GM19351 (cell line): ENCODE results near the gene FYCO1.
"Not testable (repeated sequence)": the region's sequence is repeated elsewhere in the genome, so short reads cannot be mapped to it uniquely, and the experiment has no call there.

Experiments
- ATAC-seq: cut with Tn5 transposase; IDR thresholded peaks from one replicate; pipeline ENCODE4 v1.9.1; 2021; ENCODE audit warnings: mild to moderate bottlenecking, moderate library complexity; ENCODE audit not compliant: unreplicated experiment

FYCO1 gene

DNA sequence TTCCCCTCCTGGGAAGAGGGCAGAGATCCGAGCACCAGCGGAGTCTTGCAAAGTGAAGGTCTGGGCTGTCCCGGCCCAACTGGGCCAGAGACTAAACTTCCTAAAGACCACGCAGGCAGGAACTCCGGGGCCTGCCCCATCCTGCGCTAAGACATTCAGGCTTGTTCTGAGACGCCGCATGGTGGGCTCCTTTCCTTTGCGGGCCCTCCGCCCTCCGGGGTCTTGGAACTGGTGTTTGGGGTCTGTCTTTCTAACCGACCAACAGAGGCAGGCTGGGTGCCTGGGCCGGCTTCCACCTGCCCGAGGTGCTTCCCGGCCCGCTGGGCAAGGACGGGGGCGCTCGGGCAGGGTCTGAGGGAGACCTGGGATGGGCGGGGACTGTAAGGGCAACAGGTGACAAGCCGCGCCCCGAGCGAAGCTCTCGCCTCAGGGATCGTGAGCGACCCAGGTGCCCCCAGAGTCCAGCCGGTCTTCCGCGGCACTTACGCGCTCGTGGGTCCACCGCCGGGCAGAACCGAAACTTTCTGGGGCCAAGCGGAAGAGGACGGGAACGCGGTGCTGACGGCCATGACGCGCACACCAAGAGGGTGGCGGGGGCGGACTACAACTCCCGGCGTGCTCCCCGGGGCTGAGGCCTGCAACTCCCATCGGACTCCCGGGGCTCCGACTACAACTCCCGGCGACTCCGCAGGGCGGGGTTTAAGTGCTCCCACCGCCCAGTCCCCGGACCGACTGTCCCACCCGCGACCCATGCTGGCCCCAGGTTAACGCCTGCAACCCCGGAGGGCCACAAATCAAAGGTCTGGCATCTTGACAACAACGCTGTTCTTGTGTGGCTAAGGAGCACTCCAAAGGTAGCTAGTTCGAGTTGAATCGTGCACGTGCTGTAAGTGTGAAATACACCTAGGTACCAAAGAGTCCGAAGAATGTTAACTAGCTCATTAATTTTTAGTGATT is at the start of gene FYCO1:
FYCO1 (minus strand) TSS at position 589 of the 957 bp plus-strand sequence. CDS start 10,914 bp downstream, outside the sequence.
- peak; percentile 85 for ATAC-seq

DNA sequence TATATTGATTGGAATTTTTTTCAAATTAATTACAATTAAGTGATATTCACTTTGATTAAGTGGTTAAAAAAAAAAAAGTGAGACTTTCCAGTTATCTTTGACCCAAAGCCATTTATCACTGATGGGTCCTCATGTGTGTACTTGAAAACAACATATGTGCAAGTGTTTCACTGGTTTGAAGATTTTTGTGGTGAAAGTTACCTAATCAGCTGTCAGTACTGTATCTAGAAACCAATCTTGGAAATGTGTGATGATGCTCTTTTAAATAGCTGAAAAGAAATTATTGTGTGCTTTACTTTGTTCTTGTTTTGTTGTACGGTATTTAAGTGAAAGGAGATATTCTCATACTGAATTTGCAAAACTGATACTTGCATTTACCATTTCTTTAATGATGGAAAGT is 43.3 kb upstream of the FYCO1 start:
- ATAC-seq: no peak

DNA sequence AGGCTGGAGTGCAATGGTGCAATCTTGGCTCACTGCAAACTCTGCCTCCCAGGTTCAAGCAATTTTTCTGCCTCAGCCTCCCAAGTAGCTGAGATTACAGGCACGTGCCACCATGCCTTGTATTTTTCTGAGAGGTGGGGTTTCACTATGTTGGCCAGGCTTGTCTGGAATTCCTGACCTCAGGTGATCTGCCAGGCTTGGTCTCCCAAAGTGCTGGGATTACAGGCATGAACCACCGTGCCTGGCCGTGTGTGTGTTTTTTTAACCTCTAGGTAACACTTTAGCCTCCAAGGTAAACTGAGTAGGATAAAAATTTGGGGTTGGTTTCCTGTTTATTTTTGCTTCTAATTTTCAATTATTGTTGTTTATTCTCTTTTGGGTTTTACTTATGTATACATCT is 42.4 kb upstream of the FYCO1 start:
- ATAC-seq: not testable (repeated sequence)

GRCh38 chr3:46036191-46036590 is 40.6 kb upstream of the FYCO1 start:
- no peak for ATAC-seq

DNA sequence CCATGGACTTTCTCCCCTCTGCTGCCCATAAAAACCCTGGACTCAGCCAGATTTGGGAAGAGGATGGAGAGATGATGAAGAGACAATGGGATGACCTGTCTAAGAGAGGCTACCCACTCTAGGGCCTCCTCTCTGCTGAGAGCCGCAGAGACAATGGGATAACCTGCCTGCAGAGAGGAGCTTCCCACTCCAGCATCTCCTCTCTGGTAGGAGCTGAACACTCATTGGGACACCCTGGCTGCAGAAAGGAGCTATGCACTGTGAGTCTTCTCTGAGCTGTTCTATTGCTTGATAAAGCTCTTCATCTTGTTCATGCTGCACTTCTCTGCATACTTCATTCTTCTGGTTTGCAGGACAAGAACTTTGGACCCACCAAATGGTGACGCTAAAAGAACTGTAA is 36.1 kb upstream of the FYCO1 start:
- no peak for ATAC-seq

DNA sequence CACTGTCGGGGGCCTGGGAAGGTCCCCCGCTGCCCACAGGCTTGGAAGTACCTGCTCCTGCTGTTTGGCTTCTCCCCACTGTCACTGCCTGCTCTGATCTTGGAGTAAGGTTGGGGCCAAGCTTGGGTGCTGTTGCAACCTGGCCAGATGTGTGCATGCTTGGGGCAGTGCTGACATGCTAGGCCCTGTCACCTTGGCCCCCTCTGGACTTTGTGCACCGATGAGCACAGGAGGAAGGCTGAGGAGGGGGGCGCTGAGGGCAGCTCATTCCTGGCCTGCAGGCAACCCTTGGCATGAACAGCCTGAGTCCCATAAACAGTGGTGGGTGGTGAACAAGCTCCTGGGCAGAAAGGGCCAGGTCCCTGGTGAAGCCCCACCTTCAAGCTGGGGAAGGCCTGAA is 35.6 kb upstream of the FYCO1 start:
- no peak for ATAC-seq

GRCh38 chr3:46030626-46031025 is 35.0 kb upstream of the FYCO1 start:
- ATAC-seq: no peak

DNA sequence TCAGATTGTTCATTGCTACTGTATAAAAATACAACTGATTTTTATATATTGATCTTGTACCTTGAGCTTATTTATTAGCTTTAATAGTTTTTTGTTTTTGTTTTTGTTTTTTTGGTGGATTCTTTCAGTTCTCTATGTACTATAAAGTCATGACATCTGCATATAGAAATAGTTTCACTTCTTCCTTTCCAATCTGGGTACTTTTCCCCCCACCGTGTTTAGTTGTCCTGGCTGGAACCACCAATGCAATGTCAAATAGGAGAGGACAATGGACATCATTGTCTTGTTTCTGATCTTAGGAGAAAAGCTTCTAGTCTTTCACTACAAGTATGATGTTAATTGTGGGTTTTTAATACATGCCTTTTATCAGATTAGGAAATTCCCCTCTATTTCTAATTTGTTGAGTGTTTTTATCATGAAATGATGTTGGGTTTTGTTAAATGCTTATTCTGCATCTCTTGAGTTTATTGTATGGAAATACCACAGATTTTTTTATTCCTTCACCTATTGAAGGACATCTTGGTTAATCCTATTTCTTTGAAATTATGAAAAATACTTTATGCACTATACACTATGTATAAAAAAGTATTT is 34.4 kb upstream of the FYCO1 start:
- no peak for ATAC-seq

GRCh38 chr3:46027736-46028397 is 32.2 kb upstream of the FYCO1 start:
- ATAC-seq: no peak

DNA sequence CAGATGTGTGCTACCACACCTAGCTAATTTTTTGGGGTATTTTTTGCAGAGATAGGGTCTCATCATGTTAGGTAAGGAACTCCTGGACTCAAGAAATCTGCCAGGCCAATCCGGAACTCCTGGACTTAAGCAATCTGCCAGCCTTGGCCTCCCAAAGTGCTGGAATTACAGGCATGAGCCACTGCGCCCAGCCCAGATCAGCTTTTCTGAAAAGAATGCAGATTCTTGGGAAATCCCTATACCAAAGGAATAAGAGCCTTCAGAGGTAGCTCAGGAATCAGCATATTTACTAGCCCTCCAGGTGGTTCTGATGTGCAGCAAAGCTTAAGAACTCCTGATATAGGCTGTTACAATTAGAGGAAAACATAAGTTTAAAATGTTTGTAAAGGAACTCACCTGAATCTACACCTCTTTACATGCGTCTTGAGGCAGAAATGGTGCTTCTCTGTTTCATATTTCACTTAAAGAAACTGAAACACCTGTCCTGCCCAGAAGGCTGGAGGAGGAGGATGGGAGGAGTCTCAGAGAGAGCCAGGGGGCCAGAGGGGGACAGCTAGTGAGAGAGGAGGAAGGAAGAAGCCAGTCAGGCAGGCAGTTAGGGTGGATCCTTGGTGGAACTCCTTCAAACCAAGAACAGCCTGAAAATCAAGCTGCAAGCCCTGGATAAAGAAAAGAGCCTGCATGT is 31.5 kb upstream of the FYCO1 start, which contains the start of gene XCR1:
XCR1 (minus strand) TSS at position 463 of the 685 bp plus-strand sequence. CDS start 5,536 bp downstream, outside the sequence.
- no peak for ATAC-seq

DNA sequence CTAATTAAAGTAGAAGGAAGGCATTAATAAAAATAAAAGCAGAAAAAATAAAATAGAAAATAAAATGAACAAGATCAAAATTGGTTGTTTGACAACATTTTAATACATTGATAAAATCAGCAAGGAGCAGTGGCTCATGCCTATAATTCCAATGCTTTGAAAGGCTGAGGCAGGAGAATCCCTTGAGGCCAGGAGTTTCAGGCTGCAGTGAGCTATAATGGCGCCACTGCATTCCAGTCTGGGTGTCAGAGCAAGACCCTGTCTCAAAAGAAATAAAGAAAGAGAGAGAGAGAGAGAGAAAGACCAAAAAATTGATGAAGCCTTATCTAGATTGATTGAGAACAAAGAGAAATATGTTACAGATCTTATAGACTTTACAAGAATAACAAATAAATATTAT is 29.5 kb upstream of the FYCO1 start:
- ATAC-seq: no peak

DNA sequence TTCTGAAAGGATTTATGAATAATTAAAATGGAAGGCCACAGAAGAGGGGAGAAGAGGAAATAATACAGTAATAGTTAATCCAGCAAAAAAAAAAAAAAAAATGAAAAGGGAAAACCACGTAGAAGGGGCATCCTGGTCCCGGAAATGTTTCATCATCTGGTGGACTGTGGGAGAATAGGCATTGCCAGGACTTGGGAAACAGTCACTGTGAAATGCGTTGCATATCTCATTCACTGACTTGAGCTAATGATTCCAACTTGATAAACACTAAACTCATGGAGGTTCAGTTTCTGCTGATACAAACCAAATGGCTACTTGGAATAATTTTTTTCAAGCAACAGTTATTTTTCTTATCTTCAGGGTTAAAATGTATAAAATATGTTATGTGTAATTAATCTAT is 28.5 kb upstream of the FYCO1 start:
- ATAC-seq: no peak

- no peak for ATAC-seq
Observed at GRCh38 chr3:46022909-46023785, 27.5 kb upstream of the FYCO1 start.

GRCh38 chr3:46021516-46021915 is 25.9 kb upstream of the FYCO1 start:
- ATAC-seq: no peak

- no peak for ATAC-seq
Observed at GRCh38 chr3:46020766-46021510, 25.3 kb upstream of the FYCO1 start.

DNA sequence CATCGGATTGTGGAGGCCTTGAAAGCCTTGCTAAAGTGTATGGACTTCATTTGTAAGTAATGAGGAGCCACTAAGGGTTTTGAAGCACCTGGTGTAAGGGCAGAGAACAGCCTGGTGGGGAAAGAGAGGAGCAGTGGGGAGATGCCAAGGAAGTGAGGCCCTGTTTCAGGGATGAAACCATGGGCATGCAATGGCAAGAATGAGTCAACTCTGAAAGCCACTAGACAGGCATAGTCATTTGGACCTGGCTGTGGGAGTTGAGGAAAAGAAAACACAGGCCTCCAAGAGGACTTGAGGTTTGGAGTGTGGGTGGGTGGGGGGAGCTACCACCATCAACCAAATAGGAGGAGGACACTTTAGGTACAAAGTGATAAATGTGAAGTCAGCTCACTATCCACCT is 24.1 kb upstream of the FYCO1 start:
- ATAC-seq: no peak

- no peak for ATAC-seq
Observed at GRCh38 chr3:46017720-46018119, 22.1 kb upstream of the FYCO1 start.

GRCh38 chr3:46013316-46014094 is 17.9 kb upstream of the FYCO1 start:
- no peak for ATAC-seq

- no peak for ATAC-seq
Observed at GRCh38 chr3:46012246-46012645, 16.6 kb upstream of the FYCO1 start.
